DMS153 (cell line): Measurements from ENCODE around the gene LTBP1.

ENCODE experiments used
- DNase-seq: peaks from one replicate; lab custom pipeline; 2025; lab: John Stamatoyannopoulos, UW

The LTBP1 gene

DNA sequence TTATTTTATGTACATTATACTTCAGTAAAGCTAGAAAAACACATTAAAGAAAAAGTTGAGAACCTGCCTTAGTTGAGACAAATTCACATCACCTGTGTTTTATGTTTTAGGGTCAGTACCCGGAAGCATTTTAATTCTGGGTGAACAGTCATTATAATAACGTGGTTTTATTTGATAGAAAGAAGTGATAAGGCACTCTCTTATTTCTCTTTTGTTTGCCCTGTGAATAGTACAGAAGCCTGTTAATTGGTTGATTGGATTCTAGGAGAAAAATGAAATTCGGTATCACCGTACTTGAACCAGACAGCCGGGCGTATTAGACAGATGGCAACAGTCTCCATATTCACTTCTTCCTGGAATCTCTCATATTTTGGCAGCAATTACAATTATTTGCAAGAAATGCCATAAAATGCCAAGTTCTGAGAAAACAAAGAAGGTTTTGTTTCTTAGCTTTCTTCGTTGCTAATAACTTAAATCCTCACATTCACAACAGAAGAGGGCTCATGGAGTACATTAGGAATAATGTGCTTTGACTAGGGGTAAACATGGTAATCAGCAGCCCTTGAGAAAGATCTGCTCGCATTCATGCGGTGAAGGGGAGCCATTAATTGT is 361.0 kb downstream of the LTBP1 start:
- DNase-seq = no peak

DNA sequence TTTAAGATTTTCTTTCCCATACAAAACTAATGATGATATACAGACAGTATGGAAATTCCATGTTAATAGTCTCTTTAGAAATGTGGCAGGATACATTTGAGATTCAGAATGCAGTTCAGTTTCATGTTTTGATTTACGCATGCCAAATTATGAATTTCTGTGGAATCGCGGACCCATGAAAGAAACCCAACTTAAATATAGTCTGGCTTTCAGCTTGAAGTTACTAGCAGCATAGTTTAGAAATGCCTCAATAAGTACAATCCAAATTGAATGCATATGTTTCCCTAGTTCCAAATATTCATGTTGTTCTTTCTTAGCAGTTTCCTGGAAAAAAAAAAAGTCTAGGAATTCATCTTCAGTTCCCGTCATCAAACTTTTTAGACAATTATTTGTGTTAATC is 365.6 kb downstream of the LTBP1 start:
- no peak for DNase-seq

DNA sequence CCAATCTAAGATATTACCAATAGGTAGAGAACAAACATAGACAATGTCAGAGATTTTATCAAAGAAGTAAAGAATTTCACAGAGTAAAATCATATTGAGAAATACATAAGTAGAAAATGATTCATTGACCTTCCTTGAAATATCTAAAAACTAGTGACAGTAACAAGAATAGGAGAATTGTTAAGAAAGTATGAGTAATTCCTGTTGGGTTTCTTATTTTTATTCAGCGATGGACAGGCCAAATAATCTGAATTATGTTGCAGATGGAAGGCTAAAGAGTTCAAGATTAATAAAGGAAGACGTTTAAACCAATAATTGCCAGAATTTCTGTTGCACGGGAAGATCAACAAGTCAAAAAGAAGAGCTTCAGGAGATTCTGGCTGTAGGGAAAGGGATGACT is 366.3 kb downstream of the LTBP1 start:
- DNase-seq = no peak

DNA sequence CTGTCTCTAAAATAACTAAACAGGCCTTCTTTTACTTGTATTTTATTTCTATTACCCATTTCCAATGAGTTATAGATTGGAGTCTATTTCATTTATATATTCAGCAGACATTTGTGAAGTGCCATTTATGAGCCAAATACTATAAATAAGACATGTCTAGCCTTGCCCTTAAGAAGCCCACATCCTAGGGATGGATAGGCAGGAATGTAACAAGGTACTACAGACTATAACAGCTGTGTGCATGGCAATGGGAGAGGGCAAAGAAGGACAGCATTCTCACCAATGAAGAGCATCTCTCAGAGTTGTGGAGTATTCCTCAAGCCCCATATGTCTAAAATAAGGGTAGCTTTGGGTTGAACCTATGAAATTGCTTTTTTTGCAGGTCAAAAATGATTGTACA is 367.8 kb downstream of the LTBP1 start:
- DNase-seq = no peak

DNA sequence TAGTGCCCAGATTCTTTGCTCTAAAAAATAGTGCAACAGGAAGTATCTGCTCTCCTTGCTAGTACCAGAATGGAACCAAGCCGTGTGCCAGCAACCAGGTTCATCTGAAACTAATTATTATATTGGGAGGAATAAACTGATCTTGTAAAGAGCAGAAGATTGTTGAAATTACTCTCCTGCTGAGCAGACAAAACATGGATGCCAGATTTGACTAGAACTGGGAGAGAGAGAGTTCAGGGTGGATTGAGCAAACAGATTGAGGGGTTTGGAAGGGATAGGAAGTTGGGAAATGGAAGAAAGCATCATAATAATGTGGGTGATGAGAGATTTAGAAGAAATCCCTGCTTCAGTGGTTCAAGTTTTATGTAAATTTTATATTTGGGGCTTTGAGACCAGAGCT is 369.6 kb downstream of the LTBP1 start:
- no peak for DNase-seq

DNA sequence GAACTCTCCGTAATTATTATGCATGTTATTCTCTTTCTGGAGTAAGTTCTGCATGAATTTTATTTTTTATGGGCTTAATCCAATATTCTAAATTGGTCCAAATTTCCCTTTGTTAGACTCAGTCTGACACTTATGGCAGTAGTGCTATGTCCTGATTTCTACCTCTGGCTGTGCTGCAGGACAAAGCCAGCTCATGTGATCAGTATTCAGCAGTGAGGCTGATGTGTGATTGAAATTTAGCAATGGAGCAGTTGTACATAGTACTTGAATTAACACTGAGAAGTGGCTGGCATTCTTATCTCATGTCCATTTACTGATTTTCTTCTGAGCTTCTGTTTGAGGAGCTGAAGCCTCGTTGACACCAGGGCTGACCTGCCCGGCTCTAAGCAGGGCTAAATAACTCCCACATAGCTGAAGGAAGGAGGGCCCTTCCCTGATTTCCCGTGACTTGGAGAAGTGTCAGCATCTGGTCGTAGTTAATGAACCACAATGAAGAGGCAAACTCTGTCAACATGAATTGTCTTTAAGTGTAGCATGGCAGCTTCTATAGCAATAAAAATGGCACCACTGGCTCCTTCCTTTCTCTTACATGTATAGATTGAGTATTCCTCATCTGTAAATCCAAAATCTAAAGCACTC is 370.7 kb downstream of the LTBP1 start:
- no peak for DNase-seq

DNA sequence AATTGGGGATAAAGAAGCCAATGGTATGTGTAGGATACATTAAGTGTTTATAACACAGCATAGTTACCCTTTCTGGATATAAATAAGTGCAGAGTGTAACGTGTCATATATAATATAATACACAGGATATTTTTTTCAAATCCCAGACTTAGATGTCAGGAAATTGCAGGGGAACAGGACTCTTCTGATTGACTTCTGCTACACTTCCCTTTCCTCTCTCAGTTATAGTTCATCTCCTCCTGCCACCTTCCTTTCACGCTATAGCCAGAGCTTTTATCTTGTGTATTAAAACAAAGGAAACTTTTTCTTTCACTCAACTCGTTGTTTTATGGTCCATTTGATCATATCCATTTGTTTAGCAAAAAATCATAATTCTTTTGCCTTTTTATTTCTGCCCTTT is 371.7 kb downstream of the LTBP1 start:
- no peak for DNase-seq

DNA sequence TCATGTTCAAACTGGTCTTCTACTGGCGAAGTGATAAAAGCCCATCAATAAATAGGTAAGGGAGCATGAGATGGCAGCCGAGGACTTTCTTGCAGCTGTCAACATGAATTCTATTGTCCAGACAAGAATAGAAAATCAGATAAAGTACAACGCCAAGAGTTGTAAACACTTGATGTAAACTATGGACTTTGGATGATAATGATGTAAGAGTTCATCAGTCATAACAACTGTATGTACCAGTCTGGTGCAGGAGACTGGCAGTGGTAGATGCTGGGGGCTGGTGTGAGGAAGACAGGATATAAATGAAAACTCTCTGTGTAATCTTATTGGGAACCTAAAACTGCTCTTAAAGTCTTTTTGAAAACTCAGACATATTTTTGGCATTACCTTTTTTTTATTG is 373.8 kb downstream of the LTBP1 start:
- DNase-seq = no peak

DNA sequence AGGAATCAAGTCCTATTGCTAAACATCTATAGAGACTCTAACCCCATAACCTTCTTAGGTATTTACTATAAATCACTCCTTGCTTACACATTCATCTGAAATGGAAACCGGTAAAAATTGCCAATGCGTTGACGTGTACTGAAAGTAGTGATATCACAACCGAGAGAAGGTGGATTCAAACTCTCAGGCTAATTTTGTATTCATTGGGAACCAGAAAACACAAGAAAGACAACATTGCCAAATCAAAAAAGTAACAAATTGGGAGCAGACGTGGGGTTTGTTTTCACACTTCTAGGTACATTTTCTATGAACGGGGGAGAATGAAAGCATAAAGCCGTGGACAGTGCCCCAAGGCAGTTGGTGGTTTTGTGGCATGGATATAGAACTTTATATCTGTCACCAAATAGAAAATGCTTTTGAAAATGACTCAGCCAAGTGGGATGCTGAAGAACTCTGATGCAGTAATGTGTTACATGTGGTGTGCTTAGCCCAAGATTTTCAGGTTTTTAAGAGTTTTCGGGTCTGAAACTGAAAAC is 374.6 kb downstream of the LTBP1 start:
- DNase-seq = no peak

DNA sequence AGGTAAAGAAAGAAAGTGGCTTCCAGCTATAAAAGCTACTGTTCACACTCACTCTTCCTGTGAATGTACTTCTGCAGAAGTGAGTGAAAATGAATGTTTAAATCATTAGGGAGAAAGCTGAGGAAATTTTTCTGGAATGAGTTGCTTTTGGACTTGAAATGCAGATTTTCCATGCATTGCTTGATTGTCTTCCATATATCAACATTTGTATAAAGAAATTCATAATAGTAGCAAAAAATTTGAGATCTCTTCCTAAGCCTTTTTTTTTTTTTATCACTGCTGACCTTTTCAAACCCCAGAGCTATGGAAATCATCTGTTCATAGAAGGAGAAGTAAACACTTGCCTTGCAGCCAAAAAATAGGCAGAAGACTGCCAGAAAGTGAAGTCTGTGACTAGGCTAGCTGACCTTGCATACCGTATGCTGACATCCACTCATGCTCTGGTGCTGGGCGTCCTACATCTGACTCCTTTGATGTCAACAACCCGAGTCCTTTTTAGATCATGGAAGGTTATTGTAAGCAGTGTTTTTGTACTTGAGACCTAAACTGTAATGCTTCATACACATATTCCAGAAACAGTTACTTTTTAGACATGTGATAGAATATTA is 375.2 kb downstream of the LTBP1 start:
- DNase-seq = no peak

DNA sequence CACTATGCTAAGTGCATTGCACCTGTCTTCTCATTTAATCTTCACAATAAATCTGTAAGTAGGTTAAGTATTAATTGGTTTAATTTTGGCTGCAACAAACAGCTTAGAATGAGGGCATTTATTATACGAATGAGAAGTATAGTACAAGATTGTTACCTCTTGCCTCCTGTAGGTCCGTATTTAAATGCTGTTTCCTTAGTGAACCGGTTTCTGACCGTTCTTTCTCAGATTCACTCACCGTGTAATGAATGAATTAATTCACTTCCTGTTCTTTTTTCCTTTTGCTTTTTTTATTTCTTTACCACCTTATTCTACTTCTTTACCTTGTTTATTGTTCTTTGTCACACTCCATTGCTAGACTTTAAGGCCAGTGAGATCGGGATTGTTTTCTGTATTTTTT is 375.9 kb downstream of the LTBP1 start:
- no peak for DNase-seq

DNA sequence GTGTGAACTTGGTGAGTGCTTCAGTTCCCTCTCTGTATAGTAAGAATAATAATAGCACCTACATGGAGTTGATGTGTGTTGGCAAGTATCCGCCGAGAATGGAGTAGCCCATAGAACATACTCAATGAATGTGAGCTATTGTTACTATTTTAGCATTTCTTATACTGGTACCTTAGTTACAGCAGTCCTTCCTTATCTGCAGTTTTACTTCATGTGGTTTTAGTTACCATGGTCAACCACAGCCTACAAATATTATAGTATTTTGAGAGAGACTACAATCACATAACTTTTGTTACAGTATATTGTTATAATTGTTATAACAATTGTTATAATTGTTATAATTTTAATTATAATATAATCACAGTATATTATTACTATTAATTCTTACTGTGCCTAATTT is 377.2 kb downstream of the LTBP1 start:
- no peak for DNase-seq

DNA sequence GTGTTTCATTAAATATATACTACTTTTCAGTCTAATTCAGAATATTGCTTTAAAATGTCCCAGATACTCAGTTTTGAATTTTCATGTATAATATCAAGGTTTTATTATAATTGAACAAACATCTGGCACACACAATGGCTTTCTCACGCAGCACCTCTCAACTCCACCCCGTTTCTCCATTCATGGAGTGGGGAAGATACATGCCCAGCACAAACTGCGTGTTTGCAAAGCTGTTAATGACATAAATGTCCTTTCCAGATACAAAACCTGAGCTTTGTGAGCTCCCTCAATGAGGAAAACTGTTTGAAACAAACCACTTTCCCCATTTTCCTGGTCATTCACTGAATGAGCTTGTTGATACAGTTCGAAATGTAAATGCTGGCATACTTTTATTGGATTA is 379.3 kb downstream of the LTBP1 start:
- peak; percentile 73 for DNase-seq

DNA sequence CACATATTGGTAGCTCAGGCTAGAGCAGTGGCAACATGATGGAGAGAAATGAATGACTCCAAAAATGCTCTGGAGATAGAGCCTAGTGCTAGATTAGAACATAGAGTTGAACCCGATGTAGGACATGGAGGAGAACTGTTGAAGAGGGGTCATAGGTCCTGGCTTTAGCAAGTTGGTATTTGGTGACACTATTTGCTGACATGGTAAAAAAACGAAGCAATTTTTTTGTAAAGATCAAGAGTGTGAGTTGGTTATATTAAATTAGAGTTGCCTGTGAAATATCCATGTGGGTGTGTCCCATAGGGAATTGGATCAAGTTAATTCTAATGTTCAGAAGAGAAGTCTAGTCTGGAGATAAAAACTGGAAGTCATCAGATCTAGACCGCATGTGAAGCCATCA is 386.7 kb downstream of the LTBP1 start:
- DNase-seq = no peak

DNA sequence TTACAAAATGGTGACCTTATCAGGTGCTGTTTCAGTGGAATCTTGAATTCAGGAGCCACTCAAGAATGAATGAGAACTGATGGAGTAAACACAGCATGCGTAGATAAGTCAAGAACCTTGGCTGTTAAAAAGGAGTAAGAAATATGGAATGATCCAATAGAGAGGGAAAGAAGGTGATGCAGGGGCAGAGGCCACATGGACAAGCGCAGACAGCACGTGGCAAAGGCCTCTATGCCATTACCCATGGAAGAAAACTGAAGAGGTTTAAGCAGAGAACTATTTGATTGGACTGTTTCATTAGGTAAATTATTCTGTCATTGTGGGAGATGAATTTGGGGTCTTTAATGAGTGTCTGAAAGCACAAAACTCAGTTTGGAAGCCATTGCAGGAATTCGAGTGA is 387.3 kb downstream of the LTBP1 start:
- DNase-seq = no peak

DNA sequence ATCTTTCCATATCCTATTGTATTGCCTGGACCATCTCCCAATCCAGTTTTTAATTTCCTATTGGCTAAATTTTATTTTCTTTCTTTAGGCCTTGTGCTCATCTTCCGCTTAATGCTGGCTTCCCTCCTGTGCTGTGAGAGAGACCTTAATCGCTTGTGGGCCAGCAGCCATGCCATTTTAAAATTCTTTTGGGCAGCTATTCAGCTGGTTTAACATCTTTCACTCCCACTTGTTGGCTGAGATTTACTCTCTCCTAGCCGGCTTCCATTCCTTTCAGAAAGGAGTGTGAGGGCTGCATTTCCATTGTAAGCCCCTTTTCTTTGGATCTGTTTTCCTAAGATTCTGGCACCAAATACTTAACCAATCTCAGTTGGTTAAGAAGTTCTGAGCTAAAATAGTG is 388.8 kb downstream of the LTBP1 start:
- no peak for DNase-seq

DNA sequence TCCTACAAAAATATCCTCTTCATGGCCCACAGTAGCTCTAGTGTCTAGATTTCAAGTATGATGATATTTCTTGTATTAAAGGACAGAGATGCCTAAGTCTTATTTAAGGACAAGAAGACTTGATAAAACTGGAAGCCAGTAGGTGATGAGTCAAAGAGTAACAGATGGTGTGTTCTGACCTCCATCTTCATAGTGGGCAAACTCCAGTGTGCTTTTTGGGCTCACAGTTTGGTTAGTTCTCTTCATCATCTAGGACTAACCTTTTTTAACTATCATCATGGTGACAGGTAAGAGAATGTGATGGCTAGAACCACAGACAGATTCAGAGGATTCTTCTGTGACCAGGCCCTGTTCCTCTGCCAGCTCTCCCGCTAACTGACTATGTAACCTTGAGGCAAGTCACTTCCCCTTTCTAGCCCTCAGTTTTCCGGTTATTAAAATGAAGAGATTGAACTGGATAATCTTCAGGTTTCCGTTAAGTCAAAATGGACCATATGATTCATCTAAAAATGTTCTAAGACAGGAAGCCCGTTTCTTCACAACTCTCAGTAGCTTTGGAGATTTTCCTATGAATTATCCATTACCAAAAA is 389.4 kb downstream of the LTBP1 start:
- no peak for DNase-seq

DNA sequence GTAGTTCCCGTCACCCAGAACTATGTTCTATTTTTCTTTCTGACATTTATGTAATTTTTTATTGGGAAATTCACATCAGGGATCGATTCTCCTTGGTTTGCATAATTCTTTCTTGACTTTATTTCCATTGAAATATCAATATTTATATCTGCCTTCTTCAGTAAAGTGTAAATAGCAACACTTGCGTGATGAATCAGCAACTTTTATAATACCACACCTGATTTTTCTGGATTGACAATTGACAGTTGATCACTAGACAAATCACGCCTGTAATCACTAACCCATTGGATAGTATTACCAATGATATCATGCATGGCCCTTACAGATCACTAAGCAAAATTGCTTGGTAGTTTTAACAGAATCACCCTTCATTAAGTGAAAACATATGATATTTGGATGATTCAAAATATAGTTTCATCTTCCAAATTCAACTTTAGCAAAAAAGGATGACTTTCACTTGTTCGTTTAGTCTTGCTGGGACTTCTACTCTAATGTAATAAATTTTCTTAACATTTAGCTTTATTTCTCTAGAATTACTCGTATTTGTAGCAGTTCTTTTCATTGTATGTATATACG is 390.7 kb downstream of the LTBP1 start:
- DNase-seq = no peak

DNA sequence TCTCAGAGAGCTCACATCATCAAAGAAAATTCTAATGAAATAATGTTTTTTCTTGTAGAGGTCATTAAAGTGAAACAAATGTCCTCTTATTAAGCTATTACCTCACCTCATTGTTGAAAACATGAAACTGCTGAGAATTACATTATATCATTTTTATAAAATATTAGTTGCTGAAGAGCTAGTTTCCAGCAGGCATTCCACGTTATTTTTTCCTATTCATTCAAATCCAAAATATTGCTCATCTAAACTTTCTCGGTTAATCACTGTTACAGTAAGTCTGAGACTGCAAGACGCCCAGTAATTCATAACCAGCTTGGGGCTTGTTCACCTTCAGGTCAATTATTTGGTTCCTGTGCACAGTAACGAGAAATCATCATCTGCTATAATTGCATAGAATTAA is 391.2 kb downstream of the LTBP1 start:
- DNase-seq = no peak

DNA sequence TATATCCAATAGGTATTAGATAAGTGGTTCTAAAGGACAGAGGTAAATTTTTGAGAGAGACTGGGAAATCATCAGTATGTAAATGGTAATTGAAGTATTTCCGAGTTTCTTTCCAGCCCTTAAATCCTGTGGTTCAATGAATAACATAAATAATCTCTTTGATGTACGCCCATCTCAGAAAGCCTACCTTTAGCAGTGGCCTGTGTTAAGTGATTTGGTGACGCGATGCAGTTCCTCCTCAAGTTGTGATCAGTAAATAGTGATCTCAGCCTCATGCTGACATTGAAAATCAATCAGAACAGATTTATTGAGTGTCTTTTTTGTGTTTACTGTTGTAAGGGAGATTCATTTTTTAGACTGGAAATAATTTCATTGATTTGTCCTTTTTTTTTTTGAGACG is 392.5 kb downstream of the LTBP1 start:
- no peak for DNase-seq

DNA sequence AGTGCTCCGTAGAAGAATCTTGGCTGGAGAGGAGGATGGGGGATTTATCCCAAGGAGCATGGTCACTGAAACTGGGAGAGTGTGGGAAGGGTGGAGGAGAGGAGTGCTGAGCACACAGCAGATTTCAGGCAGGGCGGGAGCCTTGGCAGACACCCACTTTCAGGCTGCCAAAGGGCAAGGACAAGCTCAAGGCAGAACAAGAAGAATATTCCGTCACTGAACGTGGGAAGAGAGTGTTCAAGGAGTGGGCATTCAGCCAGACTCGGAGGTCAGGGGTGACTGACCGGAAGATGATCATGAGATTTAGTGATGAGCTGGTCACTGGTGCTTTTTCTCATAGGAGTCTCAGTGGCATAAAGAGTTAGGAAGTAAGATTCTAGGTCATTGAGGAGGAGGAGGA is 393.5 kb downstream of the LTBP1 start:
- DNase-seq = no peak

DNA sequence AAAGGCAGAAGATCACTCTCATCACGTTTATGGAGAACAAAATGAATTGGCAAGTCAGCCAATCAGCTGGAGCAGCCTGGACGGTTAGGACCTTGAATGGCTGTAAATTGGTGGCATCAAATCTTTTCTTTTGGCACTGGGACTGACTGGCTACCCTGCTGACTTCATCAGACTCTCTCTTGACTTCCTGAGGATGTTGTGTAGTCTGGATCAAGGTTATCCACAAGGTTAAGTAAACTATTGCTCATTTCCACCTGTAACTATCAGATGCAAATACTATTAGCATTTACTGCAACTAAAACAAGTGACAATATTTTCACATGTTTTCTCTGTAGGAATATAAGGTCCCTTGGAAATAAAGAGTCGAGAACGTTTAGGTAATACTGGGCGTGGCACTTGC is 395.4 kb downstream of the LTBP1 start:
- no peak for DNase-seq

DNA sequence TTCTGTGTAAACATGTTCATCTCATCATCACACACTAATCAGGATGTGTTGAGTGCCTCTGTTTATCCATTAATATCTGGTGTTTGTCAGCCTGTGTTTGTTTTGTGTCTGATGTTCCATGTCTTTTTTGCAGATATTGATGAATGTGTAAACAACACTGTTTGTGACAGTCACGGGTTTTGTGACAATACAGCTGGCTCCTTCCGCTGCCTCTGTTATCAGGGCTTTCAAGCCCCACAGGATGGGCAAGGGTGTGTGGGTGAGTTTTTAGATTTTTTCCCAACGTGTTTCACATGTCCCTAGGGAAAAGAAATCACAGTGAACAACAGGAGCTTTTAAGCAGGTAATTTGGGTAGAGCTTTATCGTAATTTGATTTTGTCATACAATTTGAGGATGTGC is 396.0 kb downstream of the LTBP1 start:
- peak; percentile 62 for DNase-seq
